Stomach (tissue), 19 donors: Measurements from ENCODE around the gene REPIN1. TPM values are rescaled to one million over a fixed set of nuclear protein-coding genes. Genes with fewer than 3 reads are reported as not detected.
A peak's percentile ranks its signal among the peaks of the same experiment; 100 is the strongest.

Experiments
- DNase-seq, 2 donors: peaks; one replicate each; pipeline versions ENCODE4 v3.0.0 to v3.0.0-alpha.2; 2013 to 2019
- H3K27ac ChIP-seq, 5 donors: fragments of 200-600 bp in 4 of 5; sonication (generic) in 4 of 5; one replicate each; pipeline ENCODE4 v1.5.1; 2013 to 2019; ENCODE audit warnings: mild to moderate bottlenecking in 1 of 5, moderate library complexity in 1 of 5
- H3K27me3 ChIP-seq, 3 donors: fragments of 200-600 bp; sonication (generic); one replicate each; pipeline ENCODE4 v1.5.1; 2017 to 2019; ENCODE audit warnings: mixed run types in 1 of 3
- H3K36me3 ChIP-seq, 4 donors: fragments of 200-600 bp; sonication (generic); 1 replicate in 3 of 4; 2 replicates in 1 of 4; pipeline ENCODE4 v1.5.1; 2016 to 2019
- H3K4me1 ChIP-seq, 4 donors: fragments of 200-600 bp; sonication (generic); one replicate each; pipeline ENCODE4 v1.5.1; 2016 to 2019
- H3K4me3 ChIP-seq, 4 donors: fragments of 200-600 bp; sonication (generic) in 3 of 4; one replicate each; pipeline ENCODE4 v1.5.1; 2016 to 2019; ENCODE audit warnings: mild to moderate bottlenecking in 1 of 4
- H3K9me3 ChIP-seq, 4 donors: fragments of 200-600 bp; sonication (generic); one replicate each; pipeline ENCODE4 v1.5.1; 2016 to 2019
- EP300 ChIP-seq: sonication (generic); formaldehyde crosslinking; IDR thresholded peaks from one replicate; pipeline ENCODE4 v1.6.1; 2017; ENCODE audit warnings: antibody characterized with exemption
- POLR2A ChIP-seq, 4 donors: fragments of 450-650 bp; IDR thresholded peaks; one replicate each; pipeline ENCODE4 v1.6.1; 2016; ENCODE audit warnings: antibody characterized with exemption in 4 of 4, control low read depth in 2 of 4, mild to moderate bottlenecking in 1 of 4, moderate library complexity in 1 of 4
- POLR2AphosphoS5 ChIP-seq, 3 donors: sonication (generic); formaldehyde crosslinking; IDR thresholded peaks; one replicate each; pipeline ENCODE4 v1.6.1; 2016; ENCODE audit warnings: antibody characterized with exemption in 3 of 3
- WGBS, 5 donors: extraction: QIAGEN DNeasy Blood & Tissue Kit in 3 of 5; methylation state at CpG; one replicate each; pipeline versions ENCODE4 v1.1.5 to v1.1.7; 2013 to 2018; 5-methylcytosine and 5-hydroxymethylcytosine counted together
- intact Hi-C: fragments of 100-400 bp; cut with DNase I; formaldehyde crosslinking; loops from one replicate; pipeline ENCODE4 v1.15.1; 2023; ENCODE audit warnings: low total_unique reads
- long read RNA-seq, 10 donors: transcript quantifications; one replicate each; lab custom pipeline, GENCODE V29; 2026
- polyA plus RNA-seq, 3 donors: library from polyadenylated mRNA; stranded (reverse); fragments of 200-250 nt; gene quantifications; one replicate each; pipeline ENCODE4 v1.2.3, GENCODE V29; 2013
- total RNA-seq, 5 donors: library from RNA; depleted of rRNA; stranded (reverse); fragments of >200 nt; gene quantifications; one replicate each; pipeline versions ENCODE4 v1.1.0 to v1.2.3, GENCODE V29; 2014 to 2016
- TF ChIP-seq, protein P1 (sequence below), 7 experiments: fragments of 450-650 bp in 4 of 7; fragments of 200-600 bp in 3 of 7; sonication (generic) in 3 of 7; IDR thresholded peaks; one replicate each; pipeline ENCODE4 v1.5.1; 2016 to 2019; ENCODE audit warnings: antibody characterized with exemption in 7 of 7, control low read depth in 2 of 7, mild to moderate bottlenecking in 1 of 7
- donor health status: healthy with polysubstance abuse.
- donor health status: Bipolar disorder and iron deficiency.
- donor health status: healthy.

REPIN1 gene
- total RNA-seq: 100 to 1,000 TPM in 3 of 5 donors, 10 to 100 TPM in 2; 44.2 to 298 (median 104) TPM
- 10 to 100 TPM; 35.9 to 41.5 (median 36.4) TPM for polyA plus RNA-seq
- long read RNA-seq, donor 1, transcript REPIN1-202 (1 exons, 2,876 nt): major isoform, 29 of 37 reads
- long read RNA-seq, donor 1, transcript REPIN1-203 (2 exons, 2,969 nt): minor isoform, 7 of 37 reads
- long read RNA-seq, donor 1, partial matches to known transcripts: 0 of 37 reads
- long read RNA-seq, donor 1, other reads (novel, unspliced or antisense): 0 of 37 reads
- long read RNA-seq, donor 2, transcript REPIN1-202 (1 exons, 2,876 nt): major isoform, 49 of 58 reads
- long read RNA-seq, donor 2, transcript REPIN1-203 (2 exons, 2,969 nt): minor isoform, 6 of 58 reads
- long read RNA-seq, donor 2, partial matches to known transcripts: 0 of 58 reads
- long read RNA-seq, donor 2, other reads (novel, unspliced or antisense): 0 of 58 reads
- long read RNA-seq, donor 3, transcript REPIN1-202 (1 exons, 2,876 nt): major isoform, 46 of 51 reads
- long read RNA-seq, donor 3, partial matches to known transcripts: 0 of 51 reads
- long read RNA-seq, donor 3, other reads (novel, unspliced or antisense): 0 of 51 reads
- long read RNA-seq, donor 4, partial matches to known transcripts: 0 of 2 reads
- long read RNA-seq, donor 4, other reads (novel, unspliced or antisense): 0 of 2 reads
- long read RNA-seq, donor 5, transcript REPIN1-203 (2 exons, 2,969 nt): minor isoform, 5 of 54 reads
- long read RNA-seq, donor 5, transcript REPIN1-202 (1 exons, 2,876 nt): major isoform, 44 of 54 reads
- long read RNA-seq, donor 5, partial matches to known transcripts: 0 of 54 reads
- long read RNA-seq, donor 5, other reads (novel, unspliced or antisense): 0 of 54 reads
- long read RNA-seq, donor 6, transcript REPIN1-214 (3 exons, 2,058 nt): minor isoform, 8 of 143 reads
- long read RNA-seq, donor 6, transcript REPIN1-202 (1 exons, 2,876 nt): major isoform, 114 of 143 reads
- long read RNA-seq, donor 6, transcript REPIN1-203 (2 exons, 2,969 nt): minor isoform, 16 of 143 reads
- long read RNA-seq, donor 6, partial matches to known transcripts: 0 of 143 reads
- long read RNA-seq, donor 6, other reads (novel, unspliced or antisense): 0 of 143 reads
- long read RNA-seq, donor 7, transcript REPIN1-203 (2 exons, 2,969 nt): minor isoform, 5 of 69 reads
- long read RNA-seq, donor 7, transcript REPIN1-202 (1 exons, 2,876 nt): major isoform, 57 of 69 reads
- long read RNA-seq, donor 7, partial matches to known transcripts: 0 of 69 reads
- long read RNA-seq, donor 7, other reads (novel, unspliced or antisense): 0 of 69 reads
- long read RNA-seq, donor 8, transcript REPIN1-203 (2 exons, 2,969 nt): minor isoform, 5 of 77 reads
- long read RNA-seq, donor 8, transcript REPIN1-202 (1 exons, 2,876 nt): major isoform, 69 of 77 reads
- long read RNA-seq, donor 8, partial matches to known transcripts: 0 of 77 reads
- long read RNA-seq, donor 8, other reads (novel, unspliced or antisense): 0 of 77 reads
- long read RNA-seq, donor 9, transcript REPIN1-202 (1 exons, 2,876 nt): major isoform, 55 of 58 reads
- long read RNA-seq, donor 9, partial matches to known transcripts: 0 of 58 reads
- long read RNA-seq, donor 9, other reads (novel, unspliced or antisense): 0 of 58 reads
- long read RNA-seq, donor 10, transcript REPIN1-202 (1 exons, 2,876 nt): major isoform, 29 of 33 reads
- long read RNA-seq, donor 10, partial matches to known transcripts: 0 of 33 reads
- long read RNA-seq, donor 10, other reads (novel, unspliced or antisense): 0 of 33 reads

DNA sequence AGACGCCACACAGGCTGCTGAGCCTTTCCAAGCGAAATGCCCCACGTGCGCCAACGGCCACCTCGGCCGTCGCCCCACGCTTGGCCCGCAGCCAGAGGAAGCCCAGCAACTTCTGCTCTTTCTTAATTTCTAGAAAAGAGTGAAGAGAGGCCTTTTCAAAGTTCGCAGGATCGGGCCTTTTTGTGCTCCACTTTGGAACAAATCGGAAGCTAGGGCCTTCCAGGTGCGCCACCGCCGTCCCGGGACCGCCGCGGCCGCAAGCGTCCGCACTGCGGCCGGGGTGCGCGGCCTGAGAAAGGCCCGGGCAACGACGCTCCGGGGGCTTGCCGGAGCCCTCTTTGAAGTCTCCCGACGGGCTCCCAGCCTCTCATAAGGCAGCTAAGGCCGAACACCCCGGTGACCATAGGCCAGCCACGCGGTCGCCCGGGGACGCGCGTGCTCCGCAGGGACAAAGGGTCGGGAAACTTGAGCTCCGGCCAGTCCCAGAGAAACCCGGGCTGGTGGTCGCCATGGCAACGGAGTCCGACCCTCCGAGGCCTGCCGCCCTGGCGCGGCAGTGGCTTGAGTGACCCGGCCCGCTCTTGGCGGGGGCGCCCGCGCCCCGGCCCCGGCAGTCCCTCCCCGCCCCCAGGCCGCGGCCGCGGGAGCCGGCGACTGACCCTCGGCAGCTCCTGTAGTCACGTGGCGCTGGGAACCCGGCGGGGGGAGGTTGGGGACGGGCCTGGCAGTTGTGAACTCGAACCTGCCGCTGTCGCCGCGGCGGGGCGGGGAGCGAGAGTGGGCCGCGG lies at the start of gene REPIN1:
Gene REPIN1, plus strand, starts transcription at position 727 of the 788 bp plus-strand sequence. CDS start 890 bp downstream, outside the sequence.
- Histone ChIP-seq H3K27ac (peak within 1 kb of the TSS; percentile 87 to 97 (median 94)), H3K27me3 (no peaks in the 10 kb centered on the region), H3K9me3 (no peaks in the 10 kb centered on the region), H3K36me3 (peaks cover 19 to 27% (median 26%) of the 10 kb centered on the region in 4 donors), H3K4me3 (peak within 1 kb of the TSS; percentile 71 to 95 (median 84)), H3K4me1 (peaks cover 31 to 60% (median 53%) of the 10 kb centered on the region in 4 donors)
- 0 to 2% (median 1%) methylated on average over 32 to 85 of the region's 85 CpGs for WGBS, 5 donors
- TF ChIP-seq, protein P1, sequence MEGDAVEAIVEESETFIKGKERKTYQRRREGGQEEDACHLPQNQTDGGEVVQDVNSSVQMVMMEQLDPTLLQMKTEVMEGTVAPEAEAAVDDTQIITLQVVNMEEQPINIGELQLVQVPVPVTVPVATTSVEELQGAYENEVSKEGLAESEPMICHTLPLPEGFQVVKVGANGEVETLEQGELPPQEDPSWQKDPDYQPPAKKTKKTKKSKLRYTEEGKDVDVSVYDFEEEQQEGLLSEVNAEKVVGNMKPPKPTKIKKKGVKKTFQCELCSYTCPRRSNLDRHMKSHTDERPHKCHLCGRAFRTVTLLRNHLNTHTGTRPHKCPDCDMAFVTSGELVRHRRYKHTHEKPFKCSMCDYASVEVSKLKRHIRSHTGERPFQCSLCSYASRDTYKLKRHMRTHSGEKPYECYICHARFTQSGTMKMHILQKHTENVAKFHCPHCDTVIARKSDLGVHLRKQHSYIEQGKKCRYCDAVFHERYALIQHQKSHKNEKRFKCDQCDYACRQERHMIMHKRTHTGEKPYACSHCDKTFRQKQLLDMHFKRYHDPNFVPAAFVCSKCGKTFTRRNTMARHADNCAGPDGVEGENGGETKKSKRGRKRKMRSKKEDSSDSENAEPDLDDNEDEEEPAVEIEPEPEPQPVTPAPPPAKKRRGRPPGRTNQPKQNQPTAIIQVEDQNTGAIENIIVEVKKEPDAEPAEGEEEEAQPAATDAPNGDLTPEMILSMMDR (IDR thresholded peaks at IDR 0.05): no peak
- TF ChIP-seq EP300 (no peak), POLR2A (IDR thresholded peaks at IDR 0.05) (no peak), POLR2AphosphoS5 (IDR thresholded peaks at IDR 0.05) (peak; percentile 71 to 89 (median 82))
- DNase-seq: peak; percentile 92 to 96
- intact Hi-C loops: loop anchor here (10.0 kb wide), 1 partner anchor 47 kb away; no protein-coding TSS in a partner anchor

DNA sequence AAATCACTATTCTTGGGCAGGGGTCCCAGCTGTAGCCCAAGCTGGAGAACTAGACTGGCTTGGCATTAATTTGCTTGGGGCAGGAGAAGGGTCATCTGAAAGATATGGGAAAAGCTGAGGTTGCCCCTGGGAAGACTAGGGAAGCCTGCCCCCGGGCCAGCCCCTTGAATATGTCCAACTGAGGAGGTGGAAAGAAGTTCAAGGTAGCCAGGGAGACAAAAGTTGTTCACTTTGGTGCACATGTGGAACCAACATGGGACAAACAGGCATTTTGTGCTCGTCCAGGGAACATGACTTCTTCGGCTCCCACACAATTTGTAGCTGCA lies 46.9 kb upstream of the REPIN1 start:
- Histone ChIP-seq H3K27ac (peak overlapping the region in 2 of 5 donors; percentile 86 to 94), H3K36me3 (peaks cover 0 to 13% (median 11%) of the 10 kb centered on the region in 4 donors), H3K4me3 (peak overlapping the region in 1 of 4 donors; percentile 67), H3K27me3 (no peaks in the 10 kb centered on the region), H3K4me1 (peaks cover 26 to 46% (median 34%) of the 10 kb centered on the region in 4 donors), H3K9me3 (no peaks in the 10 kb centered on the region)
- TF ChIP-seq, protein P1 (IDR thresholded peaks at IDR 0.05): no peak
- no peak for TF ChIP-seq POLR2A (IDR thresholded peaks at IDR 0.05)
- no peak for TF ChIP-seq EP300
- TF ChIP-seq POLR2AphosphoS5 (IDR thresholded peaks at IDR 0.05): no peak
- WGBS, 5 donors: 94 to 100% (median 98%) methylated on average over 3 of the region's 3 CpGs
- no peak for DNase-seq
- intact Hi-C loops: no loop called here

DNA sequence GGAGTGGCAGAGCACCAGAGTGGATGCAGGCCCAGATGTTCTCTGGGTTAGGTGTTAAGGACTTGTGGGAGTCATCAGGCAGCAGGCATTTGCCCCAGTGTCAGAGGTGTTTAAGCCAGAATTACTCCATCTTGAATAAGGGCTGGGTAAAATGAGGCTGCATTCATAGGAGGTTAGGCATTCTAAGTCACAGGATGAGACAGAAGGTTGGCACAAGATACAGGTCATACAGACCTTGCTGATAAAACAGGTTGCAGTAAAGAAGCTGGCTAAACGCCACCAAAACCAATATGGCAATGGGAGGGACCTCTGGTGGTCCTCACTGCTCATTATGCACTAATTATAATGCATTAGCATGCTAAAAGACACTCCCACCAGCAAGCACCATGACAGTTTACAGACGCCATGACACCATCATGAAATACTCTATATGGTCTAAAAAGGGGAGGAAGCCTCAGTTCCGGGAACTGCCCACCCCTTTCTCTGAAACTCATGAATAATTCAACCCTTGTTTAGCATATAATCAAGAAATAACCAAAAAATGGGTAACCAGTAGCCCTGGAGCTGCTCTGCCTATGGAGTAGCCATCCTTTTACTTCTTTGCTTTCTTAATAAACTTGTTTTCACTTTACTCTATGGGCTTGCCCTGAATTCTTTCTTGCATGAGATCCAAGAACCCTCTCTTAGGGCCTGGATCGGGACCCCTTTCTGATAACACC lies 46.3 kb upstream of the REPIN1 start:
- peak overlapping the region; percentile 56 to 70 (median 64) for H3K4me3 ChIP-seq
- DNase-seq: peak in 1 of 2 donors; percentile 39
- peaks cover 26 to 46% (median 34%) of the 10 kb centered on the region in 4 donors for H3K4me1 ChIP-seq
- no peak for TF ChIP-seq EP300
- no peak for TF ChIP-seq POLR2A (IDR thresholded peaks at IDR 0.05)
- no peak for TF ChIP-seq POLR2AphosphoS5 (IDR thresholded peaks at IDR 0.05)
- TF ChIP-seq, protein P1 (IDR thresholded peaks at IDR 0.05): no peak
- H3K27ac ChIP-seq: peak overlapping the region; percentile 86 to 96 (median 94)
- H3K9me3 ChIP-seq: no peaks in the 10 kb centered on the region
- peaks cover 0 to 19% (median 17%) of the 10 kb centered on the region in 4 donors for H3K36me3 ChIP-seq
- 50 to 63% (median 51%) methylated on average over 4 of the region's 4 CpGs for WGBS, 5 donors
- intact Hi-C loops: no loop called here
- no peaks in the 10 kb centered on the region for H3K27me3 ChIP-seq
